ENCODE data around the gene TLN1. TPM values are rescaled to one million over a fixed set of nuclear protein-coding genes. Genes with fewer than 3 reads are reported as not detected.

TLN1 gene
- total and polyA plus RNA-seq, 2 of the 8 experiments (the other 6 are each of a cell fraction or from before 2014, with no cell fraction given) = 28.1 to 90.1 TPM

DNA sequence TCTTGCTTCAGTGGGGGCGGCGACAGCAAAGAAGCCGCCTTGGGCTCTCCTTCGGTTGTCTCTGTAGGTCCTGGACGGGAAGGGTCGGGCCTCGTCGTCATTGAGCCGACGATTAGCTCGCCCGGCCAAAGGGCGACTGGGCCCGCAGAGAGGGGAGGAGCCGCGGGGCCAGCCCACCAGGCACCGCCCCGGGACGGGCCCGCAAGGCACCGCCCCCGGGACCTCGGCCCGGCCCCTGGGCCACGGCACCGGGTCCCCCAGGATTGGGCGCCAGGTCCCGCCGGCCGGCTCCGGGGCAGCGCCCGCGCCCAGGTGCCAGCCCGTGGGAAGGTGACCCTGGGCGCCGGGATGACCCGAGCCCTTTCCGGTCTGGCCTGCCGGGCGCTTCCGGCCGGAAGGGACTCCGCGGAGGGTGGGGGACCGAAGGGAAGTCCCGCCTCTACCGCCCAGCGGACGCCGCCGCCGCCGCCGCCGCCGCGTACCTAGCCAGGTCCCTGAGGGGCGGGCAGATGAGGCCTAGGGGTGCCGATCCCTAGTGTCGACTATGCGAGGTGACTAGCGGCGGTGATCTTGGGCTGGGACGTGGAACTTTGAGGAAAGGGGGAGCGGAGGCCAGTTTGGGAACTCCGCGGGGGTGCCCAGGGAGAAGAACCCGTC lies 17.0 kb upstream of the TLN1 start, which contains the start of the genes GBA2 and RGP1:
GBA2 (minus strand) TSS at position 371 of the 657 bp plus-strand sequence. CDS start 524 bp downstream, outside the sequence.
RGP1 (plus strand) TSS at position 430 of the 657 bp plus-strand sequence. CDS start 469 bp downstream, outside the sequence.
- H4K5ac ChIP-seq (ENCODE audit: insufficient read length, low read depth, low read length) = peak within 1 kb of the TSS; percentile 84
- H3K23me2 ChIP-seq (ENCODE audit: low read depth, low read length) = peaks cover 11% of the 10 kb centered on the region
- H3K9ac ChIP-seq (replicated peaks in 1 of 4; ENCODE audit: extremely low read depth in 1 of 4, low read depth in 3 of 4, low read length in 3 of 4) = peak within 1 kb of the TSS; percentile 66 to 81 (median 72)
- H3K79me1 ChIP-seq (ENCODE audit: low read depth, low read length) = peaks cover 10% of the 10 kb centered on the region; the same call in 1 of the 2 replicates
- H2BK12ac ChIP-seq (ENCODE audit: low read depth, low read length) = peak within 1 kb of the TSS; percentile 12; the same call in 1 of the 2 replicates
- peak within 1 kb of the TSS; percentile 98 to 99 for H3K4me2 ChIP-seq (ENCODE audit: insufficient read depth in 1 of 2, low read depth in 2 of 2, low read length in 2 of 2)
- CTCF ChIA-PET (ENCODE audit: partially characterized antibody) = interaction anchor here (0.5 to 7.2 kb wide), 14 partner anchors 9 to 258 kb away, joined by 3 to 87 read pairs (median 4); partner anchors contain the start of genes CREB3 and TLN1
- FAIRE-seq = no peak
- H3K56ac ChIP-seq (replicated peaks; ENCODE audit: insufficient read length, low read depth, low read length) = peak within 1 kb of the TSS; percentile 60
- no peak within 1 kb of the TSS for H4K91ac ChIP-seq (replicated peaks; ENCODE audit: insufficient read length, low read length)
- no peaks in the 10 kb centered on the region for H3K27me3 ChIP-seq (replicated peaks in 1 of 4; ENCODE audit: control insufficient read depth in 3 of 4, extremely low read depth in 1 of 4, insufficient read depth in 3 of 4, low read length in 3 of 4)
- H3K4ac ChIP-seq (replicated peaks; ENCODE audit: insufficient read length, low read depth, low read length) = no peak within 1 kb of the TSS
- H3K27ac ChIP-seq (ENCODE audit: low read depth, low read length) = peak within 1 kb of the TSS; percentile 74; the same call in 1 of the 2 replicates
- H3K14ac ChIP-seq (ENCODE audit: insufficient read length) = no peak within 1 kb of the TSS
- peaks cover 6 to 33% (median 18%) of the 10 kb centered on the region in 4 experiments; a peak in 6 of 8 replicates for H3K36me3 ChIP-seq (ENCODE audit: control insufficient read depth in 2 of 4, insufficient read depth in 4 of 4, low read length in 3 of 4)
- H4K8ac ChIP-seq (ENCODE audit: extremely low read depth, insufficient read depth, low read length) = peak within 1 kb of the TSS; percentile 70
- H2AFZ ChIP-seq (ENCODE audit: low read length) = peak within 1 kb of the TSS; percentile 30; the same call in 1 of the 2 replicates
- peaks cover 11 to 24% of the 10 kb centered on the region in 2 experiments for H4K20me1 ChIP-seq (replicated peaks in 1 of 2; ENCODE audit: control insufficient read depth in 1 of 2, insufficient read depth in 2 of 2, low read length in 2 of 2)
- no peak within 1 kb of the TSS; the same call in 1 of the 2 replicates for H2BK15ac ChIP-seq (ENCODE audit: low read length)
- 1% methylated on average over 44 of the region's 69 CpGs; no CpG with 5 or more reads in 1 of the 2 experiments for WGBS, 2 experiments (ENCODE audit: extremely low coverage in 1 of 2, insufficient coverage in 1 of 2, insufficient read length in 1 of 2, insufficient replicate concordance in 2 of 2, low coverage in 1 of 2, low lambda C conversion rate in 2 of 2, missing lambda C conversion rate in 1 of 2)
- no peak within 1 kb of the TSS for H3K23ac ChIP-seq (ENCODE audit: insufficient read length)
- POLR2A ChIA-PET (ENCODE audit: partially characterized antibody) = interaction anchor here (0.8 to 7.0 kb wide), 20 partner anchors 8 to 149 kb away, joined by 3 to 59 read pairs (median 4); partner anchors contain the start of genes ARHGEF39, CCDC107, CREB3 and RMRP
- H3K79me2 ChIP-seq (ENCODE audit: control insufficient read depth in 1 of 2, insufficient read depth in 2 of 2, low read length in 2 of 2) = peaks cover 21 to 40% of the 10 kb centered on the region in 2 experiments
- no peak within 1 kb of the TSS for H3K18ac ChIP-seq (ENCODE audit: extremely low read depth, low read length)
- no peaks in the 10 kb centered on the region for H3K9me3 ChIP-seq (ENCODE audit: insufficient read depth in 2 of 2, low read depth in 1 of 2, low read length in 1 of 2)
- peak within 1 kb of the TSS; percentile 80 for H2BK5ac ChIP-seq (ENCODE audit: low read depth, low read length)
- DNase-seq (ENCODE audit: low read depth in 1 of 2, low spot score in 2 of 2) = peak in 1 of 2 experiments; percentile 88
- H3K4me3 ChIP-seq (ENCODE audit: extremely low read depth in 1 of 4, insufficient read depth in 2 of 4, low read depth in 3 of 4, low read length in 4 of 4) = peak within 1 kb of the TSS; percentile 88 to 98 (median 94)
- peaks cover 0 to 19% (median 5%) of the 10 kb centered on the region in 4 experiments; a peak in 5 of 7 replicates for H3K4me1 ChIP-seq (replicated peaks in 1 of 4; ENCODE audit: control insufficient read depth in 3 of 4, insufficient read depth in 4 of 4, low read length in 3 of 4)
- no peak within 1 kb of the TSS for H2AK5ac ChIP-seq (ENCODE audit: low read depth, low read length)
- no peak within 1 kb of the TSS for H2BK120ac ChIP-seq (replicated peaks; ENCODE audit: low read depth, low read length)
- H2BK20ac ChIP-seq (ENCODE audit: low read length) = no peak within 1 kb of the TSS
- TF ChIP-seq TAF1 (IDR thresholded peaks at IDR 0.05; ENCODE audit: low read depth, low read length) = 0 out of 2 replicates have a peak, but pooled peaks have one; percentile 48
- TF ChIP-seq MAX (IDR thresholded peaks at IDR 0.05) = no peak
- TF ChIP-seq NRF1 (IDR thresholded peaks at IDR 0.05; ENCODE audit: low read depth, low read length) = no peak
- TF ChIP-seq EGR1 (IDR thresholded peaks at IDR 0.05; ENCODE audit: borderline replicate concordance, low read depth, low read length) = no peak
- peak; percentile 39 to 72 for TF ChIP-seq POLR2A (IDR thresholded peaks at IDR 0.05; ENCODE audit: control extremely low read depth in 1 of 2, low read depth in 2 of 2, low read length in 2 of 2)
- no peak for TF ChIP-seq RAD21 (IDR thresholded peaks at IDR 0.05 in 1 of 2, conservative IDR thresholded peaks at IDR 0.05 in 1 of 2; ENCODE audit: low read depth in 2 of 2, low read length in 2 of 2)
- TF ChIP-seq KDM4A (IDR thresholded peaks at IDR 0.05; ENCODE audit: low read depth, low read length, severe bottlenecking) = peak; percentile 64
- TF ChIP-seq TAF7 (optimal IDR thresholded peaks at IDR 0.05; ENCODE audit: borderline replicate concordance, low read depth, low read length) = peak; percentile 20
- peak; percentile 95 for TF ChIP-seq PHF8 (conservative IDR thresholded peaks at IDR 0.05; ENCODE audit: low read depth, low read length)
- no peak for TF ChIP-seq CEBPB (IDR thresholded peaks at IDR 0.05; ENCODE audit: low read depth, low read length)
- TF ChIP-seq KDM5A (IDR thresholded peaks at IDR 0.05; ENCODE audit: low read length) = no peak
